GM12875 (cell line): ENCODE data around the gene GCSAM.

Experiments used
- H3K4me3 ChIP-seq: one replicate; pipeline ENCODE4 v1.5.1; 2011; ENCODE audit warnings: low read depth, low read length, control low read depth
- TF ChIP-seq, protein P1 (sequence below): IDR thresholded peaks from 2 replicates; pipeline ENCODE4 v1.5.1; 2011; ENCODE audit warnings: low read depth, mild to moderate bottlenecking, control low read depth, inconsistent platforms, low read length, moderate library complexity, borderline replicate concordance; ENCODE audit not compliant: insufficient read depth

Gene GCSAM

GRCh38 chr3:112104774-112105173 is 28.3 kb downstream of the GCSAM start:
- H3K4me3 ChIP-seq = no peak overlapping the region
- TF ChIP-seq, protein P1, sequence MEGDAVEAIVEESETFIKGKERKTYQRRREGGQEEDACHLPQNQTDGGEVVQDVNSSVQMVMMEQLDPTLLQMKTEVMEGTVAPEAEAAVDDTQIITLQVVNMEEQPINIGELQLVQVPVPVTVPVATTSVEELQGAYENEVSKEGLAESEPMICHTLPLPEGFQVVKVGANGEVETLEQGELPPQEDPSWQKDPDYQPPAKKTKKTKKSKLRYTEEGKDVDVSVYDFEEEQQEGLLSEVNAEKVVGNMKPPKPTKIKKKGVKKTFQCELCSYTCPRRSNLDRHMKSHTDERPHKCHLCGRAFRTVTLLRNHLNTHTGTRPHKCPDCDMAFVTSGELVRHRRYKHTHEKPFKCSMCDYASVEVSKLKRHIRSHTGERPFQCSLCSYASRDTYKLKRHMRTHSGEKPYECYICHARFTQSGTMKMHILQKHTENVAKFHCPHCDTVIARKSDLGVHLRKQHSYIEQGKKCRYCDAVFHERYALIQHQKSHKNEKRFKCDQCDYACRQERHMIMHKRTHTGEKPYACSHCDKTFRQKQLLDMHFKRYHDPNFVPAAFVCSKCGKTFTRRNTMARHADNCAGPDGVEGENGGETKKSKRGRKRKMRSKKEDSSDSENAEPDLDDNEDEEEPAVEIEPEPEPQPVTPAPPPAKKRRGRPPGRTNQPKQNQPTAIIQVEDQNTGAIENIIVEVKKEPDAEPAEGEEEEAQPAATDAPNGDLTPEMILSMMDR = no peak

GRCh38 chr3:112101916-112102315 is 31.1 kb downstream of the GCSAM start:
- H3K4me3 ChIP-seq = no peak overlapping the region
- TF ChIP-seq, protein P1 = no peak

DNA sequence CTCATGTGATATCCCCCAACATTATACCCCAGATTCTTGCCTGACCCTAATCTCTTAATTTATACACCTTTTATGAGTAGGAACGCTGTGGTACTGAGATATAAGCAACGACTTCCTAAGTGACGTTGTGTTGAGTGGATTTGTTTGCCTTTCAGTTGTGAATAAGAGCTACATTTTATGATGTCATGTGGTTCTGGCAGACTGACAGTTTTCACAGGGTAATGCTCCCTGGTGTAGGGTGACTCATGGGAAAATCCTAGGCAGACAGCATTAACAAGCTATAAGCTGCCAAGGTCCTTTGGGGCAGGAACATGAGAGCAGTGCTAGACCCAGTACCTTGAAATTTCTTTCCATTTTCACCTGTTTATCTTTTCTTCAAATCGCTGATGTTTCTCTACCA is 35.7 kb downstream of the GCSAM start:
- H3K4me3 ChIP-seq = no peak overlapping the region
- TF ChIP-seq, protein P1 = no peak

GRCh38 chr3:112096176-112096575 is 36.9 kb downstream of the GCSAM start:
- TF ChIP-seq, protein P1 = no peak

DNA sequence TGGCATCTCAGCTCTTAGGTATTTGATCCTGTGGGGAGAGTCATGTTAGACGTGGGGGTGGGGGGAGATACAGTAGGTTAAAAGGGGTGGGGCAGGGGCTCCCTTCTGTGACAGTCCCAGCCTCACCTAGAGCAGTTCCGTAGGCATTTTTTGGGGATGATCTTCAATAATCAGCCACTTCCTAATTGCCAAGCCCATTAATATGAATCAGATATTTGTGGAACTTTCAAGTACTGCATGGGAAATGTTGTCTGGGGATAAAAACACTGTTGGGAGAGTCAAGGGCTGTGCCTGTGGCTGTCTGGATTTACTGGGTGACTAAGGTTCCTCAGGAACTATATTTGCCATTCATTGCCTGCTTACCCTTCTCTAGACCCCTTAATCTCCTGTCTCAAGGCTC is 37.3 kb downstream of the GCSAM start:
- TF ChIP-seq, protein P1 = no peak

More at GRCh38 chr3:112096176-112096575, 36.9 kb downstream of the GCSAM start:
- H3K4me3 ChIP-seq = no peak overlapping the region

GRCh38 chr3:112093180-112093522 is 39.9 kb downstream of the GCSAM start:
- TF ChIP-seq, protein P1 = no peak
- no peak overlapping the region for H3K4me3 ChIP-seq

More for the DNA sequence above, 37.3 kb downstream of the GCSAM start:
- H3K4me3 ChIP-seq = no peak overlapping the region

DNA sequence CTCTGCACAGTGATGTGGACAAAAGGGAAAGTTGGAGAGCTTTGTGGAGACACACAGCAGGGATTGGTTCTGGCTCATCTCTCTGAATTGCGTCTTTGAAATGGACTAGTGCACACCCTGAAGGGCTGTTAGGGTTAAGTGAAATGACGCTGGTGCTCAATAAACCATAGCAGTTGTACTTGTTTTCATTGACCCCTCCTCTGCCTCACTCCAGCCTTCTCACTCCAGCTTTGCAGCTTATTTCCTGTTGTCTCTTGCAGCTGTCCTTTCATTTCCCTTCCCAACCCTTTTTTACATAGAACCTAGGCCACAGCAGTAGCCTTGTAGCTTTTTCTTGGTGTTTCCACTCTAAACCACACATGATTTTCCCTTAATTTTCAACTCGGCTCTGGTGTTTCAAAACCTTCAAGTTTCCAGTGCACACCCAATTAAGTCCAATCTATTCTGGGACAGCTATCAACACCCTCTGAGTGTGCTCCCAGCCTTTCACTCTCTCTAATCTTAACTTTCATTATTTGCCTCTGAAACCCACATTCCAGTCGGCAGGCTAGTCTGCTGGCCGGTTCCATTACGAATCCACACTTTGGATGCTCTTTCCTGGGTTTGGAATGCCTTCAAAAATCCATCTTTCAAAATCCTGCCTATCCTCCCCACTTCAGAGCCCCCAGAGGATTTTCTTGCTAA is 40.4 kb downstream of the GCSAM start:
- TF ChIP-seq, protein P1 = no peak
- H3K4me3 ChIP-seq = no peak overlapping the region
